ENCODE results near the gene CDH23.

- TF ChIP-seq CTCF (IDR thresholded peaks at IDR 0.05 in 2 of 3, conservative IDR thresholded peaks at IDR 0.05 in 1 of 3; ENCODE audit: control insufficient read depth in 2 of 3, extremely low read depth in 1 of 3, insufficient read depth in 1 of 3, low read depth in 3 of 3, low read length in 3 of 3) (no peak), ATF3 (IDR thresholded peaks at IDR 0.05; ENCODE audit: borderline replicate concordance, extremely low read depth, low read depth, low read length) (no peak), BCLAF1 (IDR thresholded peaks at IDR 0.05) (no peak), KDM1A (IDR thresholded peaks at IDR 0.05; ENCODE audit: borderline replicate concordance) (no peak), ZNF274 (IDR thresholded peaks at IDR 0.05; ENCODE audit: insufficient read depth, insufficient read length) (no peak), BCL11A (IDR thresholded peaks at IDR 0.05; ENCODE audit: low read depth, low read length) (no peak), MAX (IDR thresholded peaks at IDR 0.05; ENCODE audit: low read depth, low read length) (no peak), POLR2A (IDR thresholded peaks at IDR 0.05; ENCODE audit: low read depth, low read length) (no peak), BHLHE40 (IDR thresholded peaks at IDR 0.05; ENCODE audit: borderline replicate concordance in 1 of 2, low read depth in 2 of 2, low read length in 1 of 2) (no peak), EP300 (IDR thresholded peaks at IDR 0.05; ENCODE audit: borderline replicate concordance in 1 of 2, control insufficient read depth in 1 of 2, low read depth in 2 of 2, low read length in 2 of 2) (no peak)
- TF ChIP-seq, protein P1, sequence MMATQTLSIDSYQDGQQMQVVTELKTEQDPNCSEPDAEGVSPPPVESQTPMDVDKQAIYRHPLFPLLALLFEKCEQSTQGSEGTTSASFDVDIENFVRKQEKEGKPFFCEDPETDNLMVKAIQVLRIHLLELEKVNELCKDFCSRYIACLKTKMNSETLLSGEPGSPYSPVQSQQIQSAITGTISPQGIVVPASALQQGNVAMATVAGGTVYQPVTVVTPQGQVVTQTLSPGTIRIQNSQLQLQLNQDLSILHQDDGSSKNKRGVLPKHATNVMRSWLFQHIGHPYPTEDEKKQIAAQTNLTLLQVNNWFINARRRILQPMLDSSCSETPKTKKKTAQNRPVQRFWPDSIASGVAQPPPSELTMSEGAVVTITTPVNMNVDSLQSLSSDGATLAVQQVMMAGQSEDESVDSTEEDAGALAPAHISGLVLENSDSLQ (IDR thresholded peaks at IDR 0.05): no peak
- TF ChIP-seq, protein P2, sequence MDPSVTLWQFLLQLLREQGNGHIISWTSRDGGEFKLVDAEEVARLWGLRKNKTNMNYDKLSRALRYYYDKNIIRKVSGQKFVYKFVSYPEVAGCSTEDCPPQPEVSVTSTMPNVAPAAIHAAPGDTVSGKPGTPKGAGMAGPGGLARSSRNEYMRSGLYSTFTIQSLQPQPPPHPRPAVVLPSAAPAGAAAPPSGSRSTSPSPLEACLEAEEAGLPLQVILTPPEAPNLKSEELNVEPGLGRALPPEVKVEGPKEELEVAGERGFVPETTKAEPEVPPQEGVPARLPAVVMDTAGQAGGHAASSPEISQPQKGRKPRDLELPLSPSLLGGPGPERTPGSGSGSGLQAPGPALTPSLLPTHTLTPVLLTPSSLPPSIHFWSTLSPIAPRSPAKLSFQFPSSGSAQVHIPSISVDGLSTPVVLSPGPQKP (IDR thresholded peaks at IDR 0.05; ENCODE audit: low read depth, low read length): no peak
Observed at GRCh38 chr10:71482620-71483019, 85.9 kb downstream of the CDH23 start.

All from GM12878 (cell line).